HEK293 (cell line): ENCODE results near the gene PRSS16.

Source experiments
- CTCF ChIA-PET: fragments of 350-600 bp; formaldehyde crosslinking; extraction: SDS; loops from one replicate; lab custom pipeline; 2021; ENCODE audit warnings: antibody characterized with exemption; lab: Yijun Ruan, JAX
- POLR2A ChIA-PET: fragments of 300-600 bp; formaldehyde crosslinking; extraction: SDS; loops from one replicate; lab custom pipeline; 2020; ENCODE audit warnings: antibody characterized with exemption, inconsistent platforms; lab: Yijun Ruan, JAX
- H3K27ac ChIP-seq: fragments of 200-500 bp; sonication (Bioruptor generic); 2 replicates; pipeline ENCODE4 v1.5.1; 2014; ENCODE audit warnings: low read depth, low read length, control low read depth, inconsistent platforms; ENCODE audit errors: extremely low read depth
- H3K36me3 ChIP-seq, 2 experiments: fragments of 200-500 bp in 1 of 2; sonication (Bioruptor generic) in 1 of 2; 1 replicate in 1 of 2; 2 replicates in 1 of 2; pipeline ENCODE4 v1.5.1; 2014 to 2017; ENCODE audit warnings: inconsistent platforms in 2 of 2, low read length in 2 of 2; ENCODE audit not compliant: control insufficient read depth in 2 of 2, insufficient read depth in 1 of 2
- H3K4me1 ChIP-seq: fragments of 200-500 bp; sonication (Bioruptor generic); 2 replicates; pipeline ENCODE4 v1.5.1; 2014; ENCODE audit warnings: mild to moderate bottlenecking, low read length, inconsistent platforms; ENCODE audit not compliant: control insufficient read depth, insufficient read depth
- H3K4me3 ChIP-seq: 2 replicates; pipeline ENCODE4 v1.5.1; 2011; ENCODE audit warnings: low read depth, mild to moderate bottlenecking, control low read depth, low read length, moderate library complexity
- H3K9me3 ChIP-seq: fragments of 200-500 bp; sonication (Bioruptor generic); 2 replicates; pipeline ENCODE4 v1.5.1; 2014; ENCODE audit warnings: low read depth, low read length, inconsistent platforms; ENCODE audit not compliant: control insufficient read depth, insufficient read depth
- BCL6B ChIP-seq: fragments of 450-650 bp; formaldehyde crosslinking; IDR thresholded peaks from 2 replicates; pipeline ENCODE4 v1.5.1; 2017; ENCODE audit warnings: missing biosample characterization, missing genetic modification characterization
- GLIS1 ChIP-seq: fragments of 450-650 bp; formaldehyde crosslinking; IDR thresholded peaks from 2 replicates; pipeline ENCODE4 v1.5.1; 2016; ENCODE audit warnings: missing biosample characterization, missing genetic modification characterization
- KLF10 ChIP-seq: fragments of 450-650 bp; IDR thresholded peaks from 2 replicates; pipeline ENCODE4 v1.5.1; 2018; ENCODE audit warnings: missing biosample characterization, mild to moderate bottlenecking, missing genetic modification characterization
- PRDM1 ChIP-seq: fragments of 450-650 bp; formaldehyde crosslinking; IDR thresholded peaks from 2 replicates; pipeline ENCODE4; 2016; ENCODE audit warnings: missing biosample characterization, missing genetic modification characterization
- PRDM10 ChIP-seq: fragments of 450-650 bp; formaldehyde crosslinking; IDR thresholded peaks from 2 replicates; pipeline ENCODE4 v1.5.1; 2016; ENCODE audit warnings: missing biosample characterization, missing genetic modification characterization
- ZBTB10 ChIP-seq: fragments of 450-650 bp; formaldehyde crosslinking; IDR thresholded peaks from 2 replicates; pipeline ENCODE4 v1.5.1; 2016; ENCODE audit warnings: missing biosample characterization, missing genetic modification characterization
- ZBTB17 ChIP-seq: fragments of 450-650 bp; formaldehyde crosslinking; IDR thresholded peaks from 2 replicates; pipeline ENCODE4 v1.5.1; 2016; ENCODE audit warnings: missing biosample characterization, missing genetic modification characterization
- ZBTB20 ChIP-seq: fragments of 450-650 bp; formaldehyde crosslinking; IDR thresholded peaks from 2 replicates; pipeline ENCODE4 v1.5.1; 2016; ENCODE audit warnings: missing biosample characterization, missing genetic modification characterization
- ZBTB44 ChIP-seq: fragments of 450-650 bp; IDR thresholded peaks from 2 replicates; pipeline ENCODE4 v1.5.1; 2018; ENCODE audit warnings: missing biosample characterization, mild to moderate bottlenecking, missing genetic modification characterization
- ZBTB48 ChIP-seq: fragments of 450-650 bp; formaldehyde crosslinking; IDR thresholded peaks from 2 replicates; pipeline ENCODE4 v1.5.1; 2016; ENCODE audit warnings: missing biosample characterization, missing genetic modification characterization
- ZFHX2 ChIP-seq: fragments of 450-650 bp; formaldehyde crosslinking; conservative IDR thresholded peaks from 2 replicates; pipeline ENCODE4 v1.5.1; 2016; ENCODE audit warnings: missing biosample characterization, missing genetic modification characterization
- ZNF121 ChIP-seq: fragments of 450-650 bp; formaldehyde crosslinking; IDR thresholded peaks from 2 replicates; pipeline ENCODE4 v1.5.1; 2016; ENCODE audit warnings: missing biosample characterization, missing genetic modification characterization
- ZNF16 ChIP-seq: fragments of 450-650 bp; formaldehyde crosslinking; IDR thresholded peaks from 2 replicates; pipeline ENCODE4 v1.5.1; 2016; ENCODE audit warnings: low read depth, missing biosample characterization, missing genetic modification characterization
- ZNF211 ChIP-seq: fragments of 450-650 bp; formaldehyde crosslinking; IDR thresholded peaks from 2 replicates; pipeline ENCODE4 v1.5.1; 2016; ENCODE audit warnings: low read depth, missing biosample characterization, missing genetic modification characterization
- ZNF302 ChIP-seq: fragments of 450-650 bp; formaldehyde crosslinking; IDR thresholded peaks from 2 replicates; pipeline ENCODE4 v1.5.1; 2016; ENCODE audit warnings: missing biosample characterization, missing genetic modification characterization, low read depth
- ZNF311 ChIP-seq: fragments of 450-650 bp; formaldehyde crosslinking; IDR thresholded peaks from 2 replicates; pipeline ENCODE4 v1.5.1; 2017; ENCODE audit warnings: missing biosample characterization, missing genetic modification characterization, borderline replicate concordance
- ZNF335 ChIP-seq: fragments of 450-650 bp; formaldehyde crosslinking; conservative IDR thresholded peaks from 2 replicates; pipeline ENCODE4 v1.5.1; 2016; ENCODE audit warnings: missing biosample characterization, missing genetic modification characterization
- ZNF362 ChIP-seq: fragments of 450-650 bp; formaldehyde crosslinking; IDR thresholded peaks from 2 replicates; pipeline ENCODE4 v1.5.1; 2016; ENCODE audit warnings: missing biosample characterization, missing genetic modification characterization
- ZNF366 ChIP-seq: fragments of 450-650 bp; formaldehyde crosslinking; conservative IDR thresholded peaks from 2 replicates; pipeline ENCODE4 v1.5.1; 2016; ENCODE audit warnings: missing biosample characterization, missing genetic modification characterization
- ZNF514 ChIP-seq: fragments of 450-650 bp; formaldehyde crosslinking; IDR thresholded peaks from 2 replicates; pipeline ENCODE4 v1.5.1; 2016; ENCODE audit warnings: missing biosample characterization, missing genetic modification characterization
- ZNF660 ChIP-seq: fragments of 450-650 bp; IDR thresholded peaks from 2 replicates; pipeline ENCODE4 v1.5.1; 2018; ENCODE audit warnings: missing biosample characterization, mild to moderate bottlenecking, missing genetic modification characterization
- ZNF701 ChIP-seq: fragments of 450-650 bp; formaldehyde crosslinking; IDR thresholded peaks from 2 replicates; pipeline ENCODE4 v1.5.1; 2016; ENCODE audit warnings: missing biosample characterization, missing genetic modification characterization
- ZNF777 ChIP-seq: fragments of 450-650 bp; formaldehyde crosslinking; IDR thresholded peaks from 2 replicates; pipeline ENCODE4 v1.5.1; 2017; ENCODE audit warnings: missing biosample characterization, missing genetic modification characterization, borderline replicate concordance
- ZSCAN30 ChIP-seq: fragments of 450-650 bp; IDR thresholded peaks from 2 replicates; pipeline ENCODE4 v1.5.1; 2018; ENCODE audit warnings: missing biosample characterization, mild to moderate bottlenecking, missing genetic modification characterization, moderate library complexity
- ZXDB ChIP-seq: fragments of 450-650 bp; formaldehyde crosslinking; IDR thresholded peaks from 2 replicates; pipeline ENCODE4 v1.5.1; 2016; ENCODE audit warnings: missing biosample characterization, missing genetic modification characterization

PRSS16 gene

GRCh38 chr6:27290065-27290849, 42.8 kb downstream of the PRSS16 start:
- ChIA-PET CTCF (interaction anchor here (0.7 kb wide), 1 partner anchor 22 kb away, joined by 4 read pairs; no protein-coding TSS in a partner anchor), POLR2A (no interaction called here)
- Histone ChIP-seq H3K4me1 (peaks cover 3% of the 10 kb centered on the region; the same call in 1 of the 2 replicates), H3K9me3 (no peaks in the 10 kb centered on the region), H3K27ac (no peak overlapping the region), H3K4me3 (no peak overlapping the region), H3K36me3 (no peaks in the 10 kb centered on the region)
- 0 out of 2 replicates have a peak, but pooled peaks have one; percentile 35 for TF ChIP-seq ZBTB17 (tag by site-specific recombination)
- TF ChIP-seq ZNF660 = 0 out of 2 replicates have a peak, but pooled peaks have one; percentile 54
- TF ChIP-seq ZBTB20 (tag by site-specific recombination) = no peak
- peak; percentile 23; the same call in 1 of the 2 replicates for TF ChIP-seq PRDM1 (tag by site-specific recombination)
- peak; percentile 44; the same call in 1 of the 2 replicates for TF ChIP-seq ZNF335 (tag by site-specific recombination)
- 0 out of 2 replicates have a peak, but pooled peaks have one; percentile 12 for TF ChIP-seq ZXDB
- 0 out of 2 replicates have a peak, but pooled peaks have one; percentile 12 for TF ChIP-seq PRDM10 (tag by site-specific recombination)
- TF ChIP-seq ZSCAN30 (tag by site-specific recombination) = no peak
- TF ChIP-seq ZBTB48 = 0 out of 2 replicates have a peak, but pooled peaks have one; percentile 36
- 0 out of 2 replicates have a peak, but pooled peaks have one; percentile 30 for TF ChIP-seq ZBTB44 (tag by site-specific recombination)
- TF ChIP-seq ZNF362 (tag by site-specific recombination) = peak; percentile 93
- TF ChIP-seq ZNF366 (tag by site-specific recombination) = peak; percentile 36; the same call in 1 of the 2 replicates
- TF ChIP-seq ZNF701 = no peak

GRCh38 chr6:27290850-27291208, 43.3 kb downstream of the PRSS16 start:
- CTCF ChIA-PET = interaction anchor here (0.7 kb wide), 1 partner anchor 22 kb away, joined by 4 read pairs; no protein-coding TSS in a partner anchor
- Histone ChIP-seq H3K27ac (no peak overlapping the region), H3K4me3 (no peak overlapping the region), H3K36me3 (no peaks in the 10 kb centered on the region), H3K4me1 (peaks cover 3% of the 10 kb centered on the region; the same call in 1 of the 2 replicates), H3K9me3 (no peaks in the 10 kb centered on the region)
- POLR2A ChIA-PET = no interaction called here
- TF ChIP-seq ZNF777 (tag by site-specific recombination) (no peak), KLF10 (tag by site-specific recombination) (no peak), BCL6B (tag by site-specific recombination) (no peak), ZNF121 (tag by site-specific recombination) (no peak), ZNF211 (tag by site-specific recombination) (no peak), ZBTB10 (tag by site-specific recombination) (no peak), ZFHX2 (tag by site-specific recombination) (no peak), ZNF16 (no peak), GLIS1 (no peak), ZNF302 (tag by site-specific recombination) (no peak), ZNF311 (tag by site-specific recombination) (no peak), ZNF514 (no peak)
